Stomach (tissue), 4 donors: ENCODE results near the gene FXYD4.

Experiments
- CTCF ChIP-seq, 7 experiments: fragments of 450-650 bp in 4 of 7; fragments of 200-600 bp in 3 of 7; sonication (generic) in 3 of 7; IDR thresholded peaks; one replicate each; pipeline ENCODE4 v1.5.1; 2016 to 2019; ENCODE audit warnings: antibody characterized with exemption in 7 of 7, control low read depth in 2 of 7, mild to moderate bottlenecking in 1 of 7
- EP300 ChIP-seq: sonication (generic); formaldehyde crosslinking; IDR thresholded peaks from one replicate; pipeline ENCODE4 v1.6.1; 2017; ENCODE audit warnings: antibody characterized with exemption
- POLR2A ChIP-seq, 4 donors: fragments of 450-650 bp; IDR thresholded peaks; one replicate each; pipeline ENCODE4 v1.6.1; 2016; ENCODE audit warnings: antibody characterized with exemption in 4 of 4, control low read depth in 2 of 4, mild to moderate bottlenecking in 1 of 4, moderate library complexity in 1 of 4
- POLR2AphosphoS5 ChIP-seq, 3 donors: sonication (generic); formaldehyde crosslinking; IDR thresholded peaks; one replicate each; pipeline ENCODE4 v1.6.1; 2016; ENCODE audit warnings: antibody characterized with exemption in 3 of 3

GRCh38 chr10:43322331-43322730 is 49.1 kb upstream of the FXYD4 start:
- TF ChIP-seq CTCF (IDR thresholded peaks at IDR 0.05) (no peak), POLR2A (IDR thresholded peaks at IDR 0.05) (no peak), POLR2AphosphoS5 (IDR thresholded peaks at IDR 0.05) (no peak), EP300 (no peak)
